ENCODE data around the gene TFB2M.
A peak's percentile ranks its signal among the peaks of the same experiment; 100 is the strongest.
"Not testable (repeated sequence)": the region's sequence is repeated elsewhere in the genome, so short reads cannot be mapped to it uniquely, and the experiment has no call there.

TFB2M gene

GRCh38 chr1:246577082-246577719 lies 11.1 kb upstream of the TFB2M start:
- in situ Hi-C loops (cut with MboI; ENCODE audit: low pct_unique_long_range_greater_than_20kb, low sequenced_read_pairs, unreplicated experiment) = no loop called here

DNA sequence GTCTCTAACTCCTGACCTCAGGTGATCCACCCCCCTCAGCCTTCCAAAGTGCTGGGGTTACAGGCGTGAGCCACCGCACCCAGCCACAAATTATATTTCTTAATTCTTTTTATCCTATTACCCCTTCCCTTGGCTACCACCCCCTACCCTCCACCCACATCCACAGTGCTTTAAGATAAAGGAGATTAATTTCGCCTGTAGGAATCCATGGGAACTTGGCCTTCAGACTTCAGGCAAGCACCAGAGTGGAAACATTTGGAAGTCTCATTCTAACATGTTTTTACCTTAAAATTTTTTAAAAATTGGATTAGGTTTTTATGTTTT lies 10.6 kb upstream of the TFB2M start:
- TF ChIP-seq, protein P1, sequence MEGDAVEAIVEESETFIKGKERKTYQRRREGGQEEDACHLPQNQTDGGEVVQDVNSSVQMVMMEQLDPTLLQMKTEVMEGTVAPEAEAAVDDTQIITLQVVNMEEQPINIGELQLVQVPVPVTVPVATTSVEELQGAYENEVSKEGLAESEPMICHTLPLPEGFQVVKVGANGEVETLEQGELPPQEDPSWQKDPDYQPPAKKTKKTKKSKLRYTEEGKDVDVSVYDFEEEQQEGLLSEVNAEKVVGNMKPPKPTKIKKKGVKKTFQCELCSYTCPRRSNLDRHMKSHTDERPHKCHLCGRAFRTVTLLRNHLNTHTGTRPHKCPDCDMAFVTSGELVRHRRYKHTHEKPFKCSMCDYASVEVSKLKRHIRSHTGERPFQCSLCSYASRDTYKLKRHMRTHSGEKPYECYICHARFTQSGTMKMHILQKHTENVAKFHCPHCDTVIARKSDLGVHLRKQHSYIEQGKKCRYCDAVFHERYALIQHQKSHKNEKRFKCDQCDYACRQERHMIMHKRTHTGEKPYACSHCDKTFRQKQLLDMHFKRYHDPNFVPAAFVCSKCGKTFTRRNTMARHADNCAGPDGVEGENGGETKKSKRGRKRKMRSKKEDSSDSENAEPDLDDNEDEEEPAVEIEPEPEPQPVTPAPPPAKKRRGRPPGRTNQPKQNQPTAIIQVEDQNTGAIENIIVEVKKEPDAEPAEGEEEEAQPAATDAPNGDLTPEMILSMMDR (IDR thresholded peaks at IDR 0.05; ENCODE audit: extremely low read depth, insufficient read depth, missing control alignments) = no peak
- in situ Hi-C loops (cut with MboI; ENCODE audit: low pct_unique_long_range_greater_than_20kb, low sequenced_read_pairs, unreplicated experiment) = no loop called here

More at GRCh38 chr1:246577082-246577719, 11.1 kb upstream of the TFB2M start:
- no peak for DNase-seq (ENCODE audit: low spot score)
- TF ChIP-seq, protein P1 (IDR thresholded peaks at IDR 0.05; ENCODE audit: extremely low read depth, insufficient read depth, missing control alignments) = no peak

GRCh38 chr1:246573491-246573890 lies 7.4 kb upstream of the TFB2M start:
- TF ChIP-seq, protein P1 (IDR thresholded peaks at IDR 0.05; ENCODE audit: extremely low read depth, insufficient read depth, missing control alignments) = no peak
- in situ Hi-C loops (cut with MboI; ENCODE audit: low pct_unique_long_range_greater_than_20kb, low sequenced_read_pairs, unreplicated experiment) = no loop called here
- no peak for DNase-seq (ENCODE audit: low spot score)

More for the DNA sequence above, 10.6 kb upstream of the TFB2M start:
- DNase-seq (ENCODE audit: low spot score) = no peak

GRCh38 chr1:246572785-246573184 lies 6.7 kb upstream of the TFB2M start:
- TF ChIP-seq, protein P1 (IDR thresholded peaks at IDR 0.05; ENCODE audit: extremely low read depth, insufficient read depth, missing control alignments) = no peak
- in situ Hi-C loops (cut with MboI; ENCODE audit: low pct_unique_long_range_greater_than_20kb, low sequenced_read_pairs, unreplicated experiment) = no loop called here
- DNase-seq (ENCODE audit: low spot score) = no peak

DNA sequence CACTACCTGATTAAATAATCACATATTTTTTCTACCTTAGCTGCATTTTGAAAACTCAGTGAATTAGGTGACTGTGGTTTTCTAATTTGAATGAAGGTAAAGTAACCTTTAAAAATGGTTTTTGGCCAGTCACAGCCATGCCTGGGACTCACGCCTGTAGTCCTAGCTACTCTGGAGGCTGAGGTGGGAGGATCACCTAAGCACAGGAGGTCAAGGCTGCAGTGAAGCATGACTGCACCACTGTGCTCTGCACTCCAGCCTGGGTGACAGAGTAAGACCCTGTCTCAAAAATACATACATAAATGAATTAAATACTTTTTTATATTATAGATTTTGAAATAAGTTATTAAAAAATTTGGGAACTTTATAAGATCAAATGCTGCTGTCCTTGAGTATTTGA lies 5.9 kb upstream of the TFB2M start:
- TF ChIP-seq, protein P1 (IDR thresholded peaks at IDR 0.05; ENCODE audit: extremely low read depth, insufficient read depth, missing control alignments) = no peak
- in situ Hi-C loops (cut with MboI; ENCODE audit: low pct_unique_long_range_greater_than_20kb, low sequenced_read_pairs, unreplicated experiment) = no loop called here
- DNase-seq (ENCODE audit: low spot score) = no peak

DNA sequence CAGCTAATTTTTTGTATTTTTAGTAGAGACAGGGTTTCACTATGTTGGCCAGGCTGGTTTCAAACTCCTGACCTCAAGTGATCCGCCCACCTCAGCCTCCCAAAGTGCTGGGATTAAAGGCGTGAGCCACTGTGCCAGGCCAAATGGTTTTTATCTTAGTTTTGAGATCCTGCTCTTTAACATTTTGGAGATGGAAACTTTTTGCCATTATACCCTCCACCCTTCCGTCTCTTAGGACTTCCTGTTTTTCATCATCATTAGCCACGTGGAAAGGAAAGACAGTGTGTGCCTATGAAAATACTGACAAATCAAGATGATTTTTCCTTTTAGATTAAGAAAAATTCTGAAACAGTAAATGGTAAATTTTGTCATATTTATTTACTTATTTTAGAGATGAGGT lies 5.2 kb upstream of the TFB2M start:
- DNase-seq (ENCODE audit: low spot score); in situ Hi-C loops (cut with MboI; ENCODE audit: low pct_unique_long_range_greater_than_20kb, low sequenced_read_pairs, unreplicated experiment): not testable (repeated sequence)

DNA sequence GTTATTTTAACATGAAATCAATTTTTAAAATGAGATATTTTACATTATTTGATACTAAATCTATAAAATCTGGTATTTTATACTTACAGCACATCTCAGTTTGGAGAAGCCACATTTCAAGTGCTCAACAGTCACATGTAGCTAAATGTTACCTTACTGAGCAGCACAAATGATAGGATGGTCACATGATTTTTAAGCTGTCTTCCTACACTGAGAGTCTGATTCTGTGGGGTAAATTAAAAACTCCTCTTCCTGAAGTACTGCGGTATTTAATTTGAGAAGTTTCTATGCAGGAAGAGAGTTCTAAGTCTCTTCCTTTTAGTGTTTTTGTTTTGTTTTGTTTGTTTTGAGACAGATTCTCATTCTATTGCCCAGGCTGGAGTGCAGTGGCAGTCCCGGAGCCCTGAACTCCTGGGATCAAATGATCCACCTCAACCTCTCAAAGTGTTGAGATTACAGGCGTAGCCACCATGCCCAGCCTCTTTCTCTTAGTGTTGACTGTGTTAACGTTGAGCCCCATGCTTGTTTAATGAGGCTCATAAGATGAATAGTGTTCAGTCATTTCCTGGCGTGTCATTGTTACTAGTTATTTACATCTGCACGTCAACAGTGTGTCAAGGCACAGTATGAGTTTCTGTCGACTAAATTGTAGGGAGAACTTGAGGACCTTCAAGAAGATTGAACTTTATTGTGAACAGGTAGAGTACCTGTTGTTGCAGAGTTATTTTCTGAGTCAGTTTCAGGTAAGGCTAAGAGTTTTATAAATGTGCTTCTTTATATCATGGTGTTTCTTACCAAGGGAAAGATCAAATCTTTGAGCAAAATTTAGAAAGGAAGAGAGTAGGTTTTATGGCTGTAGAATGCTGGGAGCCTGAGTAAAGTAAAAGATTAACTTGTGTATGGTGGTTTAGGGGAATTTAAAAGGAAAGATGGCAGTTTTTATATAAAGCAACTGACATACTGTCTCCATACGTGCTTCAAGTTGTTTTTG lies 3.5 kb upstream of the TFB2M start:
- in situ Hi-C loops (cut with MboI; ENCODE audit: low pct_unique_long_range_greater_than_20kb, low sequenced_read_pairs, unreplicated experiment) = no loop called here
- DNase-seq (ENCODE audit: low spot score) = peak; percentile 46
- TF ChIP-seq, protein P1 (IDR thresholded peaks at IDR 0.05; ENCODE audit: extremely low read depth, insufficient read depth, missing control alignments) = no peak
